Fibroblast of gingiva (primary cell): ENCODE measurements around the gene THEM5.
A peak's percentile ranks its signal among the peaks of the same experiment; 100 is the strongest.
"Not testable (repeated sequence)": the region's sequence is repeated elsewhere in the genome, so short reads cannot be mapped to it uniquely, and the experiment has no call there.

Experiments
- DNase-seq: peaks from one replicate; pipeline ENCODE4 v3.0.0-alpha.2; 2011; ENCODE audit warnings: low read depth

Gene THEM5

GRCh38 chr1:151867765-151868411 is 14.4 kb upstream of the THEM5 start:
- peak; percentile 75 for DNase-seq

GRCh38 chr1:151867321-151867720 is 13.8 kb upstream of the THEM5 start:
- peak; percentile 29 for DNase-seq

- DNase-seq: no peak
Measured at GRCh38 chr1:151864411-151864810, 10.9 kb upstream of the THEM5 start.

GRCh38 chr1:151862604-151863003 is 9.1 kb upstream of the THEM5 start:
- DNase-seq: no peak

GRCh38 chr1:151860504-151861187 is 7.1 kb upstream of the THEM5 start:
- DNase-seq: no peak

- DNase-seq: no peak
Measured at GRCh38 chr1:151859891-151860293, 6.4 kb upstream of the THEM5 start.

GRCh38 chr1:151858886-151859665 is 5.6 kb upstream of the THEM5 start:
- no peak for DNase-seq

- no peak for DNase-seq
Measured at GRCh38 chr1:151858030-151858746, 4.7 kb upstream of the THEM5 start.

GRCh38 chr1:151855933-151856332 is 2.4 kb upstream of the THEM5 start:
- no peak for DNase-seq

- DNase-seq: not testable (repeated sequence)
Measured at GRCh38 chr1:151855516-151855915, 2.0 kb upstream of the THEM5 start.

GRCh38 chr1:151854658-151855057 is 1.1 kb upstream of the THEM5 start:
- DNase-seq: no peak

GRCh38 chr1:151852733-151853132 is 779 bp downstream of the THEM5 start:
- DNase-seq: no peak

GRCh38 chr1:151851886-151852285 is 1.6 kb downstream of the THEM5 start:
- DNase-seq: no peak

- DNase-seq: no peak
Measured at GRCh38 chr1:151849871-151850270, 3.6 kb downstream of the THEM5 start.

GRCh38 chr1:151849126-151849525 is 4.4 kb downstream of the THEM5 start:
- no peak for DNase-seq

GRCh38 chr1:151847867-151848596 is 5.5 kb downstream of the THEM5 start:
- no peak for DNase-seq

GRCh38 chr1:151846686-151847237 is 6.8 kb downstream of the THEM5 start:
- DNase-seq: no peak

GRCh38 chr1:151846062-151846568 is 7.4 kb downstream of the THEM5 start:
- no peak for DNase-seq

GRCh38 chr1:151843398-151843797 is 10.1 kb downstream of the THEM5 start:
- DNase-seq: no peak

- DNase-seq: no peak
Measured at GRCh38 chr1:151841141-151841540, 12.4 kb downstream of the THEM5 start.

GRCh38 chr1:151840421-151840820 is 13.1 kb downstream of the THEM5 start:
- DNase-seq: no peak
